ENCODE results near the gene IMP4.

IMP4 gene

GRCh38 chr2:130387071-130387400, 44.3 kb downstream of the IMP4 start:
- H3K27me3 ChIP-seq: no peaks in the 10 kb centered on the region
- TF ChIP-seq, protein P1, sequence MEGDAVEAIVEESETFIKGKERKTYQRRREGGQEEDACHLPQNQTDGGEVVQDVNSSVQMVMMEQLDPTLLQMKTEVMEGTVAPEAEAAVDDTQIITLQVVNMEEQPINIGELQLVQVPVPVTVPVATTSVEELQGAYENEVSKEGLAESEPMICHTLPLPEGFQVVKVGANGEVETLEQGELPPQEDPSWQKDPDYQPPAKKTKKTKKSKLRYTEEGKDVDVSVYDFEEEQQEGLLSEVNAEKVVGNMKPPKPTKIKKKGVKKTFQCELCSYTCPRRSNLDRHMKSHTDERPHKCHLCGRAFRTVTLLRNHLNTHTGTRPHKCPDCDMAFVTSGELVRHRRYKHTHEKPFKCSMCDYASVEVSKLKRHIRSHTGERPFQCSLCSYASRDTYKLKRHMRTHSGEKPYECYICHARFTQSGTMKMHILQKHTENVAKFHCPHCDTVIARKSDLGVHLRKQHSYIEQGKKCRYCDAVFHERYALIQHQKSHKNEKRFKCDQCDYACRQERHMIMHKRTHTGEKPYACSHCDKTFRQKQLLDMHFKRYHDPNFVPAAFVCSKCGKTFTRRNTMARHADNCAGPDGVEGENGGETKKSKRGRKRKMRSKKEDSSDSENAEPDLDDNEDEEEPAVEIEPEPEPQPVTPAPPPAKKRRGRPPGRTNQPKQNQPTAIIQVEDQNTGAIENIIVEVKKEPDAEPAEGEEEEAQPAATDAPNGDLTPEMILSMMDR (IDR thresholded peaks at IDR 0.05): no peak
- H3K4me1 ChIP-seq (ENCODE audit: control insufficient read depth in 1 of 2, insufficient read depth in 1 of 2, low read depth in 1 of 2, low read length in 1 of 2): peaks cover 15 to 17% of the 10 kb centered on the region in 2 experiments
- peaks cover 14% of the 10 kb centered on the region for H3K36me3 ChIP-seq
- no peaks in the 10 kb centered on the region for H3K9me3 ChIP-seq
- no peak overlapping the region for H3K4me3 ChIP-seq (ENCODE audit: low read depth in 1 of 2, low read length in 1 of 2)
- no peak overlapping the region for H3K27ac ChIP-seq

DNA sequence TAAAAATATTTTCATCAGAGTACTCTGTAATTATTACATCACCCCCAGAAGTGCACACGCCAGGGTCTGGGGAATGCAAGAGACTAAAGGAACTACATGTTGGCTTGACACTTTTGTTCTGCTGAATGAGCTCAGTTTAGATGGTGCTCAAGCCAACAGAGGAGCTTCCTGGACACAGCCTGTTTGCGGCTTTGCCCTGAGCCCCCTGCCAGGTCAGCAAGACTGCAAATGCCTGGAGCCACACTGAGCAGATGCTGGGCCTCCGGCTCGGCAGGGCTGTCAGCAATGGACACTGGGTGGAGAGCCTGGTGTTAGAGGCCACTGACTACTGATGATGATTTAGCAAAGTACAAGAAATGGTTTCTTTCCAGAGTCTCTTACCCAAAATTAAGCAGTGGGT, 45.1 kb downstream of the IMP4 start:
- H3K4me1 ChIP-seq (ENCODE audit: control insufficient read depth in 1 of 2, insufficient read depth in 1 of 2, low read depth in 1 of 2, low read length in 1 of 2): peaks cover 15 to 17% of the 10 kb centered on the region in 2 experiments
- no peak overlapping the region for H3K4me3 ChIP-seq (ENCODE audit: low read depth in 1 of 2, low read length in 1 of 2)
- H3K27ac ChIP-seq: no peak overlapping the region

GRCh38 chr2:130388221-130388907, 45.7 kb downstream of the IMP4 start:
- H3K9me3 ChIP-seq: no peaks in the 10 kb centered on the region

More for the DNA sequence above, 45.1 kb downstream of the IMP4 start:
- Histone ChIP-seq H3K36me3 (peaks cover 6% of the 10 kb centered on the region), H3K9me3 (no peaks in the 10 kb centered on the region), H3K27me3 (no peaks in the 10 kb centered on the region)
- TF ChIP-seq, protein P1 (IDR thresholded peaks at IDR 0.05): no peak

GRCh38 chr2:130389358-130389757, 46.7 kb downstream of the IMP4 start:
- TF ChIP-seq, protein P1 (IDR thresholded peaks at IDR 0.05): no peak
- no peak overlapping the region for H3K4me3 ChIP-seq (ENCODE audit: low read depth in 1 of 2, low read length in 1 of 2)
- no peaks in the 10 kb centered on the region for H3K27me3 ChIP-seq

More at GRCh38 chr2:130388221-130388907, 45.7 kb downstream of the IMP4 start:
- TF ChIP-seq, protein P1 (IDR thresholded peaks at IDR 0.05): no peak
- no peak overlapping the region for H3K4me3 ChIP-seq (ENCODE audit: low read depth in 1 of 2, low read length in 1 of 2)
- H3K27ac ChIP-seq: no peak overlapping the region
- peaks cover 3% of the 10 kb centered on the region for H3K36me3 ChIP-seq
- peaks cover 15 to 17% of the 10 kb centered on the region in 2 experiments for H3K4me1 ChIP-seq (ENCODE audit: control insufficient read depth in 1 of 2, insufficient read depth in 1 of 2, low read depth in 1 of 2, low read length in 1 of 2)
- no peaks in the 10 kb centered on the region for H3K27me3 ChIP-seq

GRCh38 chr2:130389783-130390182, 47.1 kb downstream of the IMP4 start:
- Histone ChIP-seq H3K9me3 (no peaks in the 10 kb centered on the region), H3K4me3 (ENCODE audit: low read depth in 1 of 2, low read length in 1 of 2) (no peak overlapping the region), H3K36me3 (peaks cover 3% of the 10 kb centered on the region), H3K27me3 (peaks cover 1% of the 10 kb centered on the region), H3K27ac (no peak overlapping the region), H3K4me1 (ENCODE audit: control insufficient read depth in 1 of 2, insufficient read depth in 1 of 2, low read depth in 1 of 2, low read length in 1 of 2) (peaks cover 15 to 17% of the 10 kb centered on the region in 2 experiments)
- TF ChIP-seq, protein P1 (IDR thresholded peaks at IDR 0.05): no peak

More at GRCh38 chr2:130389358-130389757, 46.7 kb downstream of the IMP4 start:
- no peaks in the 10 kb centered on the region for H3K9me3 ChIP-seq
- H3K27ac ChIP-seq: no peak overlapping the region
- H3K36me3 ChIP-seq: peaks cover 3% of the 10 kb centered on the region
- peaks cover 15 to 17% of the 10 kb centered on the region in 2 experiments for H3K4me1 ChIP-seq (ENCODE audit: control insufficient read depth in 1 of 2, insufficient read depth in 1 of 2, low read depth in 1 of 2, low read length in 1 of 2)
